Right lobe of liver (tissue), 4 donors: ENCODE results near the gene CNTN6.

Experiments
- POLR2A ChIP-seq: fragments of 450-650 bp; IDR thresholded peaks from one replicate; pipeline ENCODE4 v1.6.1; 2017; ENCODE audit warnings: antibody characterized with exemption, mild to moderate bottlenecking
- TF ChIP-seq, protein P1 (sequence below), 4 donors: fragments of 200-600 bp in 3 of 4; fragments of 450-650 bp in 1 of 4; IDR thresholded peaks; one replicate each; pipeline versions ENCODE4 v1.5.1 to v1.8.0; 2016 to 2022; ENCODE audit warnings: antibody characterized with exemption in 4 of 4, mild to moderate bottlenecking in 2 of 4
- donor health status: DM: no; HTN: no; CAD: no.
- donor health status: DM: no; HTN: no; CAD: no.
- donor health status: DM: no; HTN: yes; CAD: no.

DNA sequence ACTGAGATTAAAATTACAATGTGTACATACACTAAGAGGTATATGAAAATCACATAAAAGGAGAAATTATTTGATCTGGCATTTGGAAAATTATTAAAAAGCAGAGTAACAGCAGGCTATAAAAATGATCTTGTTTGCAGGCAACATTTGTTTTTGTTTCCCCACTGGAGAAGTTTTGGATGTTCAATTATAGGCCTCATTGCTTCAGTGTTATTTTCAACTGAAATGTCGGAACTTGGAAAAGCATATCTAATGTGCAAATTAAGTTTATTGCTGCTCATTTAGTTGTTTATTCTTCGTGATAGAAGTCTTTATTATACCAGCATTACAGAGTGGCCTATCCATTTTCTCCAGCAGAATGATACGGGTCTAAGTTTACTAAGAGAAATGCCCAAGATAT lies 263.3 kb downstream of the CNTN6 start:
- TF ChIP-seq POLR2A, result no peak
- TF ChIP-seq, protein P1, sequence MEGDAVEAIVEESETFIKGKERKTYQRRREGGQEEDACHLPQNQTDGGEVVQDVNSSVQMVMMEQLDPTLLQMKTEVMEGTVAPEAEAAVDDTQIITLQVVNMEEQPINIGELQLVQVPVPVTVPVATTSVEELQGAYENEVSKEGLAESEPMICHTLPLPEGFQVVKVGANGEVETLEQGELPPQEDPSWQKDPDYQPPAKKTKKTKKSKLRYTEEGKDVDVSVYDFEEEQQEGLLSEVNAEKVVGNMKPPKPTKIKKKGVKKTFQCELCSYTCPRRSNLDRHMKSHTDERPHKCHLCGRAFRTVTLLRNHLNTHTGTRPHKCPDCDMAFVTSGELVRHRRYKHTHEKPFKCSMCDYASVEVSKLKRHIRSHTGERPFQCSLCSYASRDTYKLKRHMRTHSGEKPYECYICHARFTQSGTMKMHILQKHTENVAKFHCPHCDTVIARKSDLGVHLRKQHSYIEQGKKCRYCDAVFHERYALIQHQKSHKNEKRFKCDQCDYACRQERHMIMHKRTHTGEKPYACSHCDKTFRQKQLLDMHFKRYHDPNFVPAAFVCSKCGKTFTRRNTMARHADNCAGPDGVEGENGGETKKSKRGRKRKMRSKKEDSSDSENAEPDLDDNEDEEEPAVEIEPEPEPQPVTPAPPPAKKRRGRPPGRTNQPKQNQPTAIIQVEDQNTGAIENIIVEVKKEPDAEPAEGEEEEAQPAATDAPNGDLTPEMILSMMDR (IDR thresholded peaks at IDR 0.05), result no peak
